ENCODE data around the gene LDLRAD2.

Gene LDLRAD2

DNA sequence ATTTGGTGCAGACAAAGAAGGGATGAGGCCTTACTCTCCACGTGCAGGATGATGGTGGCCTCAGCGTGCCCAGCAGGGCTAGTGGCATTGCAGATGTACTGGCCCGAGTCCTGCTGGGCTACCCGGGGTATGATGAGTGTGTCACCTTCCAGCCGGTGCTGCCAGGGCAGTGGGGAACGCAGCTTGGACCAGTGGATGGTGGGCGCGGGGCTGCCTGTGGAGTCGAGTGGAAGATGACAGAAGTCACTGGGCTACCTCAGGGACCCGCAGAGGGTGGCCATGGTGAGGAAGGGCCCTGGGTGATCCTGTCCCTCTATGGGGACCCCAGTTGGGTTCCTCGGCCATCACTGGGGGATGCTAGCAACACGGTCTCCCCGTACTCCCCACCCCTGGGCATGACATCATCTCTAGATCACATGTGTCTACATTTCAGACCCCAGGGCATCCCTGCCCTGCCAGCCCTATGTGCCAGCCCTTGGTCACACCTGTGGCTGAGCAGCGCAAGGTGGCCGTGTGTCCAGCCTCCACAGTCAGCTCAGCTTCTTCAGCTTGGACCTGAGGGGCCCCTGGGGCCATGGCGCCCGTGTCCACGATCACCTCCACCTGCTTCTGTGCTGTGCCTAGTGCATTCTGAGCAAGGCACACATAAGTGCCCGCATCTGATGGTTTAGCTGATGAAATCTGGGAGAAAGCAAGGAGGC is 27.4 kb downstream of the LDLRAD2 start:
- DNase-seq (ENCODE audit: low read depth in 1 of 2, low spot score in 1 of 2), result no peak
- no peak overlapping the region for H3K27ac ChIP-seq (replicated peaks)
- no peaks in the 10 kb centered on the region for H3K27me3 ChIP-seq (ENCODE audit: insufficient read depth, poor library complexity, severe bottlenecking)
- TF ChIP-seq, protein P1, sequence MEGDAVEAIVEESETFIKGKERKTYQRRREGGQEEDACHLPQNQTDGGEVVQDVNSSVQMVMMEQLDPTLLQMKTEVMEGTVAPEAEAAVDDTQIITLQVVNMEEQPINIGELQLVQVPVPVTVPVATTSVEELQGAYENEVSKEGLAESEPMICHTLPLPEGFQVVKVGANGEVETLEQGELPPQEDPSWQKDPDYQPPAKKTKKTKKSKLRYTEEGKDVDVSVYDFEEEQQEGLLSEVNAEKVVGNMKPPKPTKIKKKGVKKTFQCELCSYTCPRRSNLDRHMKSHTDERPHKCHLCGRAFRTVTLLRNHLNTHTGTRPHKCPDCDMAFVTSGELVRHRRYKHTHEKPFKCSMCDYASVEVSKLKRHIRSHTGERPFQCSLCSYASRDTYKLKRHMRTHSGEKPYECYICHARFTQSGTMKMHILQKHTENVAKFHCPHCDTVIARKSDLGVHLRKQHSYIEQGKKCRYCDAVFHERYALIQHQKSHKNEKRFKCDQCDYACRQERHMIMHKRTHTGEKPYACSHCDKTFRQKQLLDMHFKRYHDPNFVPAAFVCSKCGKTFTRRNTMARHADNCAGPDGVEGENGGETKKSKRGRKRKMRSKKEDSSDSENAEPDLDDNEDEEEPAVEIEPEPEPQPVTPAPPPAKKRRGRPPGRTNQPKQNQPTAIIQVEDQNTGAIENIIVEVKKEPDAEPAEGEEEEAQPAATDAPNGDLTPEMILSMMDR (IDR thresholded peaks at IDR 0.05; ENCODE audit: insufficient read depth, low read length), result no peak
- TF ChIP-seq GABPA (IDR thresholded peaks at IDR 0.05; ENCODE audit: low read depth), result no peak
- TF ChIP-seq, protein P2, sequence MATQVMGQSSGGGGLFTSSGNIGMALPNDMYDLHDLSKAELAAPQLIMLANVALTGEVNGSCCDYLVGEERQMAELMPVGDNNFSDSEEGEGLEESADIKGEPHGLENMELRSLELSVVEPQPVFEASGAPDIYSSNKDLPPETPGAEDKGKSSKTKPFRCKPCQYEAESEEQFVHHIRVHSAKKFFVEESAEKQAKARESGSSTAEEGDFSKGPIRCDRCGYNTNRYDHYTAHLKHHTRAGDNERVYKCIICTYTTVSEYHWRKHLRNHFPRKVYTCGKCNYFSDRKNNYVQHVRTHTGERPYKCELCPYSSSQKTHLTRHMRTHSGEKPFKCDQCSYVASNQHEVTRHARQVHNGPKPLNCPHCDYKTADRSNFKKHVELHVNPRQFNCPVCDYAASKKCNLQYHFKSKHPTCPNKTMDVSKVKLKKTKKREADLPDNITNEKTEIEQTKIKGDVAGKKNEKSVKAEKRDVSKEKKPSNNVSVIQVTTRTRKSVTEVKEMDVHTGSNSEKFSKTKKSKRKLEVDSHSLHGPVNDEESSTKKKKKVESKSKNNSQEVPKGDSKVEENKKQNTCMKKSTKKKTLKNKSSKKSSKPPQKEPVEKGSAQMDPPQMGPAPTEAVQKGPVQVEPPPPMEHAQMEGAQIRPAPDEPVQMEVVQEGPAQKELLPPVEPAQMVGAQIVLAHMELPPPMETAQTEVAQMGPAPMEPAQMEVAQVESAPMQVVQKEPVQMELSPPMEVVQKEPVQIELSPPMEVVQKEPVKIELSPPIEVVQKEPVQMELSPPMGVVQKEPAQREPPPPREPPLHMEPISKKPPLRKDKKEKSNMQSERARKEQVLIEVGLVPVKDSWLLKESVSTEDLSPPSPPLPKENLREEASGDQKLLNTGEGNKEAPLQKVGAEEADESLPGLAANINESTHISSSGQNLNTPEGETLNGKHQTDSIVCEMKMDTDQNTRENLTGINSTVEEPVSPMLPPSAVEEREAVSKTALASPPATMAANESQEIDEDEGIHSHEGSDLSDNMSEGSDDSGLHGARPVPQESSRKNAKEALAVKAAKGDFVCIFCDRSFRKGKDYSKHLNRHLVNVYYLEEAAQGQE (IDR thresholded peaks at IDR 0.05; ENCODE audit: insufficient replicate concordance, low read depth), result no peak
- TF ChIP-seq POLR2AphosphoS5 (IDR thresholded peaks at IDR 0.05; ENCODE audit: low read depth), result no peak
- TF ChIP-seq SPI1 (IDR thresholded peaks at IDR 0.05; ENCODE audit: borderline replicate concordance, low read depth), result no peak
- H3K4me3 ChIP-seq (replicated peaks; ENCODE audit: insufficient read depth, low read length), result no peak overlapping the region

DNA sequence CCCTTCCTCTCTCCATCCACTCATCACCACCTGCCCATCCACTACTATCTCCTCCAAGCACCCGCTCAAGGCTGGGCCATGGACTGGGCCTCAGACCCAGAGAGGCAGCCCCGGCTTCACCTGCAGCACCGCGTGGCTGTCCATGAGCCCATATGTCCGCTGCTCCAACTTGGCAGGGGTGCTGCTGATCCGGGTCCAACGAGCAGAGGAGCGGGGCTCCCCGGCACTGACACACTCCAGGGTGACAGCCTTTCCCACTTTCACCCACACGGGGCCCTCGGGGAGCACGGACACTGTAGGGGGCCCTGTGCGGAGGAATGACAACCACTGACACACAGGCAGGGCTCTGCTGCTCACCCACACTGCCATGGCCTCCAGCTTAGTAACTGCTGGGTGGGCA is 28.9 kb downstream of the LDLRAD2 start:
- TF ChIP-seq POLR2AphosphoS5 (IDR thresholded peaks at IDR 0.05; ENCODE audit: low read depth), result no peak
- H3K27ac ChIP-seq (replicated peaks), result no peak overlapping the region
- DNase-seq (ENCODE audit: low read depth in 1 of 2, low spot score in 1 of 2), result no peak

DNA sequence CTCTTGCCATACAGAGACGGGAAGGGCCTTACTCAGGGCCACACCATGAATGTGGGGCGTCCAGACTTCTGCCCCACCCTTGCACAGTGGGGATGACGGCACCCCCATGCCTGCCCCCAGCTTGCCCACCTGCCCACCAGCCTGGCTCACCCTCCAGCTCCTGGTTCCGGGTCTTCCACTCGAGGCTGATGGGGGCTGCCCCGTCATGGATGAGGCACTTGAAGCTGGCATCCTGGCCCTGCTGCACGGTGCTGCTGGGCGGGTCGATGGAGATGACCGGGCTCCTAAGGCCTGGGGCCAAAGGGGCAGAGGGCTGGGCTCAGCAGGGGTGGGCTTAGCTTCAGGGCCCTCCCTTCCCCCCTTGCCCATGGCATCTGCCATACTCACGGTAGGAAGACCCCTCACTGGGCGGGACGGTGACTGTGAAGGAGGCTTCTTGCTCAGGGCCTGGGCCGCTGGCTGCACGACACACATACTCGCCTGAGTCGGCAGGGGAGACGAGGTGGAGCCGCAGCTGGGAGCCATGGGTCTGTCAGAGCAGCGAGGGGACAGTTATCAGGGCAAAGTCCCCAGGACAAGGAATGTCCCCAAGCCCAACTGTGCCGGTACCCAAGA is 29.9 kb downstream of the LDLRAD2 start:
- TF ChIP-seq SPI1 (IDR thresholded peaks at IDR 0.05; ENCODE audit: borderline replicate concordance, low read depth) (no peak), POLR2AphosphoS5 (IDR thresholded peaks at IDR 0.05; ENCODE audit: low read depth) (no peak), GABPA (IDR thresholded peaks at IDR 0.05; ENCODE audit: low read depth) (no peak)
- TF ChIP-seq, protein P2 (IDR thresholded peaks at IDR 0.05; ENCODE audit: insufficient replicate concordance, low read depth), result no peak
- TF ChIP-seq, protein P1 (IDR thresholded peaks at IDR 0.05; ENCODE audit: insufficient read depth, low read length), result no peak
- H3K27me3 ChIP-seq (ENCODE audit: insufficient read depth, poor library complexity, severe bottlenecking), result no peaks in the 10 kb centered on the region

More for the DNA sequence above, 28.9 kb downstream of the LDLRAD2 start:
- Histone ChIP-seq H3K27me3 (ENCODE audit: insufficient read depth, poor library complexity, severe bottlenecking) (no peaks in the 10 kb centered on the region), H3K4me3 (replicated peaks; ENCODE audit: insufficient read depth, low read length) (no peak overlapping the region)

DNA sequence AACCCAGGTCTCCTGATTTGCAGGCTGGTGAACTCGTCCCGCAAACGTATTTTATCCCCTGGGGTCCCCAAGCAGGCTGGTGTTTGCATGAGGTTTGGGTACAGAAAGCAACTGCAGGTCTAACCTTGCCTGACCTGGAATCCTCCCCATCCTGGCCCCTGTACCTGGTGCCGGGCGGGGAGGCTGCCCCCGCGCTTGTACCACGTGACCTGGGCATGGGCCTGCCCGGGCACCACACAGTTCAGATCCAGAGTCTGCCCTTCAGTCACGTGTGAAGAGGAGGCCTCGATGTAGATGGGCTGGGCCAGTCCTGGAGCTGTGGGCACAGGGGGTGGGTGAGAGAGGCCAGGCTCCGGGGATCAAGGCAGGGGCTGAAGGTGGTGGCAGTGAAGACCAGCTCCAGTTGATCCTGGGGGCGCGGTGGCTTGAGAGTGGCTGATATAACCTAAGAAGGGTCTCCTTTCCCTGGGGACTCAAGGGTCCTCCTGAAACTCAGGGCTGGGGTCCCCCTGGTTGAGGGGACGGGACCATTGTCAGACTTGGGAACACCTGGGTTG is 30.6 kb downstream of the LDLRAD2 start:
- no peak for DNase-seq (ENCODE audit: low read depth in 1 of 2, low spot score in 1 of 2)
- Histone ChIP-seq H3K27ac (replicated peaks) (no peak overlapping the region), H3K27me3 (ENCODE audit: insufficient read depth, poor library complexity, severe bottlenecking) (no peaks in the 10 kb centered on the region), H3K4me3 (replicated peaks; ENCODE audit: insufficient read depth, low read length) (no peak overlapping the region)
- TF ChIP-seq, protein P2 (IDR thresholded peaks at IDR 0.05; ENCODE audit: insufficient replicate concordance, low read depth), result no peak
- TF ChIP-seq POLR2AphosphoS5 (IDR thresholded peaks at IDR 0.05; ENCODE audit: low read depth) (no peak), SPI1 (IDR thresholded peaks at IDR 0.05; ENCODE audit: borderline replicate concordance, low read depth) (no peak), GABPA (IDR thresholded peaks at IDR 0.05; ENCODE audit: low read depth) (no peak)
- TF ChIP-seq, protein P1 (IDR thresholded peaks at IDR 0.05; ENCODE audit: insufficient read depth, low read length), result no peak

More for the DNA sequence above, 29.9 kb downstream of the LDLRAD2 start:
- no peak overlapping the region for H3K27ac ChIP-seq (replicated peaks)
- no peak for DNase-seq (ENCODE audit: low read depth in 1 of 2, low spot score in 1 of 2)
- H3K4me3 ChIP-seq (replicated peaks; ENCODE audit: insufficient read depth, low read length), result no peak overlapping the region
